NB4 (cell line): ENCODE data around the gene DMAC2.

Experiments used
- DNase-seq: peaks from one replicate; pipeline ENCODE4 v3.0.0; 2010; ENCODE audit warnings: low read depth
- H3K4me3 ChIP-seq: one replicate; pipeline ENCODE4 v1.5.1; 2011; ENCODE audit warnings: mild to moderate bottlenecking, low read depth, low read length, moderate library complexity
- CTCF ChIP-seq: IDR thresholded peaks from one replicate; pipeline ENCODE4 v1.5.1; 2012; ENCODE audit warnings: low read depth, low read length
- MAX ChIP-seq: IDR thresholded peaks from 2 replicates; pipeline ENCODE4 v1.6.1; 2011; ENCODE audit warnings: low read depth, low read length
- MYC ChIP-seq: IDR thresholded peaks from 2 replicates; pipeline ENCODE4 v1.6.1; 2011; ENCODE audit warnings: low read depth, low read length
- POLR2A ChIP-seq: IDR thresholded peaks from 2 replicates; pipeline ENCODE4 v1.6.1; 2011; ENCODE audit warnings: mild to moderate bottlenecking; ENCODE audit not compliant: insufficient read length; ENCODE audit errors: extremely low read depth

Gene DMAC2

GRCh38 chr19:41413947-41414346, 25.8 kb downstream of the DMAC2 start:
- no peak for DNase-seq
- no peak overlapping the region for H3K4me3 ChIP-seq
- no peak for TF ChIP-seq MYC
- TF ChIP-seq CTCF, result no peak
- TF ChIP-seq MAX, result no peak
- TF ChIP-seq POLR2A, result no peak

GRCh38 chr19:41412953-41413352, 26.8 kb downstream of the DMAC2 start:
- H3K4me3 ChIP-seq, result no peak overlapping the region
- TF ChIP-seq CTCF (no peak), POLR2A (no peak), MYC (no peak), MAX (no peak)
- DNase-seq, result no peak

GRCh38 chr19:41411968-41412265, 27.8 kb downstream of the DMAC2 start:
- no peak for DNase-seq
- no peak overlapping the region for H3K4me3 ChIP-seq
- TF ChIP-seq POLR2A, result no peak
- no peak for TF ChIP-seq MYC
- TF ChIP-seq CTCF, result no peak
- no peak for TF ChIP-seq MAX

- no peak for TF ChIP-seq CTCF
- TF ChIP-seq MYC, result no peak
- TF ChIP-seq MAX, result no peak
- no peak for TF ChIP-seq POLR2A
- DNase-seq, result no peak
- H3K4me3 ChIP-seq, result no peak overlapping the region
Observed at GRCh38 chr19:41411100-41411967, 28.4 kb downstream of the DMAC2 start.

- TF ChIP-seq CTCF, result no peak
- no peak for TF ChIP-seq MYC
- no peak for TF ChIP-seq POLR2A
- TF ChIP-seq MAX, result no peak
- H3K4me3 ChIP-seq, result no peak overlapping the region
- no peak for DNase-seq
Observed at GRCh38 chr19:41410336-41411054, 29.2 kb downstream of the DMAC2 start.
